PC-9 (cell line): ENCODE measurements around the gene LMF1.

Experiments used
- CTCF ChIP-seq: fragments of 200-600 bp; sonication (generic); conservative IDR thresholded peaks from 2 replicates; pipeline ENCODE4 v1.6.1; 2017; ENCODE audit warnings: mixed run types, antibody characterized with exemption, mild to moderate bottlenecking, moderate library complexity
- EZH2 ChIP-seq: fragments of 200-600 bp; sonication (generic); IDR thresholded peaks from 2 replicates; pipeline ENCODE4 v1.8.0; 2017; ENCODE audit warnings: antibody characterized with exemption, low read depth

GRCh38 chr16:815861-816260 lies 154.9 kb downstream of the LMF1 start:
- TF ChIP-seq CTCF (no peak), EZH2 (no peak)
